NT2/D1 (cell line): ENCODE measurements around the gene SLC39A11.

ENCODE experiments used
- DNase-seq: peaks from one replicate; pipeline ENCODE4 v3.0.0-alpha.2; 2011; ENCODE audit warnings: low read depth, low spot score
- H3K27me3 ChIP-seq: 2 replicates; pipeline ENCODE4 v1.6.0; 2011; ENCODE audit warnings: mild to moderate bottlenecking; ENCODE audit not compliant: insufficient read length, insufficient read depth
- H3K36me3 ChIP-seq: 2 replicates; pipeline ENCODE4 v1.6.1; 2011; ENCODE audit warnings: mild to moderate bottlenecking, low read length, mixed read lengths; ENCODE audit not compliant: insufficient read depth, insufficient read length
- H3K4me1 ChIP-seq: 2 replicates; pipeline ENCODE4 v1.5.1; 2011; ENCODE audit not compliant: insufficient read depth, insufficient read length
- H3K4me3 ChIP-seq: 2 replicates; pipeline ENCODE4 v1.5.1; 2011; ENCODE audit warnings: low read depth; ENCODE audit not compliant: insufficient read length
- H3K9ac ChIP-seq: 2 replicates; pipeline ENCODE4 v1.6.0; 2011; ENCODE audit warnings: low read depth; ENCODE audit not compliant: insufficient read length
- H3K9me3 ChIP-seq: 2 replicates; pipeline ENCODE4 v1.5.1; 2011; ENCODE audit warnings: mild to moderate bottlenecking, low read length; ENCODE audit not compliant: insufficient read depth
- SUZ12 ChIP-seq: IDR thresholded peaks from 2 replicates; pipeline ENCODE4 v1.6.1; 2011; ENCODE audit not compliant: insufficient read length, insufficient read depth; ENCODE audit errors: extremely low read depth
- YY1 ChIP-seq: IDR thresholded peaks from 2 replicates; pipeline ENCODE4 v1.6.1; 2011; ENCODE audit not compliant: insufficient read length, insufficient read depth
- ZNF274 ChIP-seq: IDR thresholded peaks from 2 replicates; pipeline ENCODE4 v1.6.1; 2011; ENCODE audit warnings: mild to moderate bottlenecking, low read depth, low read length

SLC39A11 gene

DNA sequence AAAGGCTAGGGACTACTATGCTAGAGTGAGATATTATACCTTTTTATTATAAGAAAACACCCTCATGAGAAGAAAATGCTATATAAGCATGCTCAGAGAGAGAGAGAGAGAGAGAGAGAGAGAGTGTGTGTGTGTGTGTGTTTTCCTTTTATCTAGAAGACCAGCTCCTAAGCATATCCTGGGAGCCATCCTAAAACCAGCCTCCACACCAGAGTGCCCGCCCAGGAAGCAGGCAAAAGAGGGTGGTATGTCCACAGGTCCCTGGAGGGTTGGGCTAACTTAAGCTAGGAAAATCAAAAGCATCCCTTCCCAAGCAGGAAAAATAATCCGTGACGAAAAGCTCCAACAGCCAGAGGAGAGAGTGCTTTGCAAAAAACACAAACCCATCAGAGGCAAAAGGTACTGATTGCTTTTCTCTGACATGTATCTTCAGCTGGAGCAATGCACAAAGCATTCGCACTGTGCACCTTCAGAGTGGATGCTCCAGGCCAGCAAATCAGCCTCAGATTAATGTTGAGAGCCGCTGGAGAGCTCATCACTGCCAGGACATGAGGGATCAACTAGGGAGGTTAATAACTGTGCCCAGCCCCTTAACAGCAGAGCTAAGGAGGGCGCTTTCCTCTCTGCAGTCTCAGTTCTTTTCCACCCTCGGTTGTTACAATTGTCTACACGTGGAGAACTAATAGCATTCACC is 125.1 kb downstream of the SLC39A11 start:
- H3K9me3 ChIP-seq = no peaks in the 10 kb centered on the region
- TF ChIP-seq YY1 (no peak), SUZ12 (no peak), ZNF274 (no peak)
- H3K4me1 ChIP-seq = peaks cover 3% of the 10 kb centered on the region
- no peaks in the 10 kb centered on the region for H3K27me3 ChIP-seq
- H3K9ac ChIP-seq = no peak overlapping the region
- H3K36me3 ChIP-seq = no peaks in the 10 kb centered on the region
- H3K4me3 ChIP-seq = no peak overlapping the region
- no peak for DNase-seq

DNA sequence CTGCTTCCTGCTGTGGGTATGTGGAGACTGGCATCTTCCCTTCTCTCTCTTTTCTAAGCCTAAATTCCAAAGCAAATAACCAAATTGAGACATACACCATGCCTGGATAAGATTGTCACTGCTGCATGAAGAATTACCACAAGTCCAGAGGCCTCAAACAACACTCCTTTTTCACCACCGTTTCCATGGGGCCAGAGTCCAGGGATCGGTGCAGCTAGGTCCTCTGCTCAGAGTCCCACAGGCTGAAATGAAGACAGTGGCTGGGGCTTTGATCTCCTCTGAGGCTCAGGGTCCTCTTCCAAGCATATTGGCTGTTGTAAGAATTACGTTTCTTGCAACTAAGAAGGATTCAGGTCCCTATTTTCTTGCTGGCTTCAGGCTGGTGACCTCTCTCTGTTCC is 130.4 kb downstream of the SLC39A11 start:
- Histone ChIP-seq H3K4me3 (no peak overlapping the region), H3K9me3 (no peaks in the 10 kb centered on the region), H3K36me3 (no peaks in the 10 kb centered on the region), H3K9ac (no peak overlapping the region), H3K27me3 (no peaks in the 10 kb centered on the region), H3K4me1 (no peaks in the 10 kb centered on the region)
- DNase-seq = no peak
- TF ChIP-seq YY1 (no peak), SUZ12 (no peak)

GRCh38 chr17:72955391-72956140 is 136.9 kb downstream of the SLC39A11 start:
- Histone ChIP-seq H3K36me3 (no peaks in the 10 kb centered on the region), H3K4me3 (no peak overlapping the region), H3K4me1 (peaks cover 6% of the 10 kb centered on the region), H3K9ac (no peak overlapping the region), H3K9me3 (no peaks in the 10 kb centered on the region), H3K27me3 (no peaks in the 10 kb centered on the region)
- no peak for DNase-seq
- no peak for TF ChIP-seq SUZ12
- TF ChIP-seq ZNF274 = no peak
- TF ChIP-seq YY1 = no peak

- Histone ChIP-seq H3K9ac (no peak overlapping the region), H3K27me3 (no peaks in the 10 kb centered on the region), H3K4me3 (no peak overlapping the region), H3K9me3 (no peaks in the 10 kb centered on the region), H3K4me1 (peaks cover 6% of the 10 kb centered on the region), H3K36me3 (no peaks in the 10 kb centered on the region)
- TF ChIP-seq ZNF274 (no peak), SUZ12 (no peak), YY1 (no peak)
- no peak for DNase-seq
These were observed 137.9 kb downstream of the SLC39A11 start for GRCh38 chr17:72954579-72954978.

DNA sequence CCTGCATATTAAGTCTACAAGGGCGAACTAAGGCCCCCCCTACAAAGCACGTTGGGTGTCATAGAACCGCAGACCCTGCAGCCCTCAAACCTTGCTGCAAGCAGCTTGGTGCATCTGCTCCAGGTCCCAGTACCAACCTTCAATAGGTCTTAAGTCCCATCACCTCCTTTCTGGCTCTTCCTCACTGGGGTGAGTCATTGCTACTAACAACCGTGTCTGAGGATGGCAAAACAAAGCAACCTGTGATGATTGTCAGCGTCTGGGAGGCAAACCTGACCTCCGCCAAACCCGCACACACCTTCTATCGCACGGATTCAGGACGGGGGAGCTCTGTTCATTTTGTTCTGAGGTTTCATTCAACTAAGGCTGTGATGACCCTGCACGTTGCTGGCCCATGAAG is 138.9 kb downstream of the SLC39A11 start:
- Histone ChIP-seq H3K9me3 (no peaks in the 10 kb centered on the region), H3K4me3 (no peak overlapping the region), H3K9ac (no peak overlapping the region), H3K27me3 (no peaks in the 10 kb centered on the region), H3K4me1 (peaks cover 6% of the 10 kb centered on the region), H3K36me3 (no peaks in the 10 kb centered on the region)
- no peak for DNase-seq
- TF ChIP-seq YY1 (no peak), SUZ12 (no peak), ZNF274 (no peak)

- TF ChIP-seq YY1 (no peak), ZNF274 (no peak), SUZ12 (no peak)
- Histone ChIP-seq H3K36me3 (no peaks in the 10 kb centered on the region), H3K4me3 (no peak overlapping the region), H3K27me3 (no peaks in the 10 kb centered on the region), H3K4me1 (peaks cover 6% of the 10 kb centered on the region), H3K9ac (no peak overlapping the region), H3K9me3 (no peaks in the 10 kb centered on the region)
- DNase-seq = no peak
These were observed 139.7 kb downstream of the SLC39A11 start for GRCh38 chr17:72952641-72953315.

- DNase-seq = no peak
These were observed 140.3 kb downstream of the SLC39A11 start for GRCh38 chr17:72952220-72952619.

More at GRCh38 chr17:72952220-72952619, 140.3 kb downstream of the SLC39A11 start:
- no peak overlapping the region for H3K9ac ChIP-seq
- H3K36me3 ChIP-seq = no peaks in the 10 kb centered on the region
- H3K4me3 ChIP-seq = no peak overlapping the region
- TF ChIP-seq ZNF274 (no peak), YY1 (no peak), SUZ12 (no peak)
- no peaks in the 10 kb centered on the region for H3K27me3 ChIP-seq
- H3K9me3 ChIP-seq = no peaks in the 10 kb centered on the region
- peaks cover 10% of the 10 kb centered on the region for H3K4me1 ChIP-seq
